ENCODE data around the gene SLC12A1.

The SLC12A1 gene

GRCh38 chr15:48244921-48245320 lies 38.8 kb downstream of the SLC12A1 start:
- DNase-seq: no peak

GRCh38 chr15:48248414-48248813 lies 42.3 kb downstream of the SLC12A1 start:
- no peak for DNase-seq

DNA sequence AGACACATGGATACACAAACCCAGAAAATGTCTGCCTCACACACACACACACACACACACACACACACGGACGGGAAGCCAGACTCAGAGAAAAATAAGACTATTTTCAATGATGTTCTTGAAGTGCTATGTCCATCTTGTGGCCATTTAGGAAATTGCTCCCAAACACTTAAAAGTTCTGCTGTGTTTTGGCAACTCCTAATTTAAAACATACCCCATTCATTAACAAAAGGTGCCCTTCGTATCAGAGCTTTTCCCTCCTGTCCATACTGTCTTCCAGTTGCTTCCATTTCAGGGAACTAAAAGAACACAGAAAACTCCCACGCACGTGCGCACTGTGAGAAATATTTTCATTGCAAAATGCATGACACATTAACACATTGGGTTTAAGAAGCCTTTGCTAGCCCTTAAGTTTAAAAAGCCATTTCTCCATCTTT lies 44.6 kb downstream of the SLC12A1 start:
- no peak for DNase-seq

DNA sequence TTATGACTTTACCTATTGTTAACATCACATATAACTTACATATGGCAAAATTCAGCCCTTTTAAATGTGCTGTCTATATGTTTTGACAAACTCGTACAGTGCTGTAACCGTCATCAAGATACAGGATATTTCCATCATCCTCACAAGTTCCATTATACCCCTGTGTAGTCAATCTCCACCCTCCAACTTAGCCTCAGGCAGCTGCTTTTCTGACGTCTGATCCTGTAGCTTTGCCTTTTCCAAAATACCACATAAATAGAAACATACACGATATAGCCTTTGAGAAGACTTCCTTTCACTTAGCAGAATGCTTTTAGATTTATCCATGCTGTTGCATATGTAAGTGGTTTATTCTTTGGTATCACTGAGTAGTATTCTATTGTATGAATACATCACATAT lies 47.1 kb downstream of the SLC12A1 start:
- DNase-seq: no peak

DNA sequence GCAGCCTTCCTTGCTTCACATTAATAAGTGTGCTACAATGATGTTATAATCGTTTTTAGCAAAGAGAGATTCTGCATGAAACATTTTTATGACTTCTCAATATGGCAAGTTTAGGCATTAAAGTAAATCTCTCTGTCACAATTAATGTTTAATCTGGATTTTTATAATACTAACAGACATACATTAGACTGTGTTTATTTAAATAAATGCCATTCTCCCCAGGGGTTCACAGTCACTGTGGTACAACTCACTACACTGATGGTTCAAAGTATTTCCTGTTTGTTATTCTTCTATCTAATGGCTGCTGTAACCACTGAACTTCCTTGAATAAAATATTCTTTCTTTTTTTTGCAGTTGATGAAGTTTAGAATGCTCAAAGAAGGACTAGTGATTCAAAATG lies 59.0 kb downstream of the SLC12A1 start:
- no peak for DNase-seq

GRCh38 chr15:48266024-48266689 lies 60.1 kb downstream of the SLC12A1 start:
- DNase-seq: no peak

DNA sequence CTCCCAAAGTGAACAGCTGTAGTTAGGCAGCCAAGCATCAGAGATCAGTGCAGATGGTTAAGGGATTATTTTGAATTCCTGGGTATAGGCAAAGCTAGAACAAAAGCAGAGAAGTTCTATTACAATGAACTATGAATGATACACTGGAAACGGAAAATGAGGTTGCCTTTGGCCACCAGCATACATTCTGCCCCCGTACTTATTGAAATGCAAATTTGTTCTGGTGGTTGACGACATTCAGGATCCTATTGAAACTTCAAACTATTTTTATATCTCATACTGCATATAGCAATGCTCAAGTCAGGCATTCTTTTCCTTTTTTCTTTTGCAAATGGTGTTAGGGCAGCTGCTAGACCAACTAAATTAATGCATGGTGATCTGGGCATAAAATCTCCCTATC lies 61.7 kb downstream of the SLC12A1 start:
- DNase-seq: no peak

GRCh38 chr15:48273049-48273448 lies 66.9 kb downstream of the SLC12A1 start:
- no peak for DNase-seq

- no peak for DNase-seq
Measured at GRCh38 chr15:48278666-48279065, 72.6 kb downstream of the SLC12A1 start.

GRCh38 chr15:48279608-48280007 lies 73.5 kb downstream of the SLC12A1 start:
- DNase-seq: no peak

DNA sequence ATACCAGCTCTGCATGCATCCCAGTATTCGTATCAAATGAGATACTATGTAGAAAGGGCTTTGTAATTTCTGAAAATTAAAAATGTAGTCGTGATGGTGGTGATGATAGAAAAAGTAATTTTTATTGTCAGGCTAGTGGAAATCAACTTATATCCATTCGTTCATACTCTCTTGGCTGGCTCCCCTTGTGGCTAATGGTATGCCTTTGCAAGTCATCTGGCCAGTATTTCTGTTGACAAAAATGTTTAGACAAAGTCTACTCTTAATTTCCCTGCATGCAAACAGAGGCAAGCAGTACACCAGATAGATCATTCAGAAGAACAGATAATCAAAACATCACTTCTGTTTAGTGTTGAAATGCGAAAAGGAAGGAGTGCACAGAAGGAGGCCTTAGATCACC lies 75.6 kb downstream of the SLC12A1 start:
- no peak for DNase-seq

DNA sequence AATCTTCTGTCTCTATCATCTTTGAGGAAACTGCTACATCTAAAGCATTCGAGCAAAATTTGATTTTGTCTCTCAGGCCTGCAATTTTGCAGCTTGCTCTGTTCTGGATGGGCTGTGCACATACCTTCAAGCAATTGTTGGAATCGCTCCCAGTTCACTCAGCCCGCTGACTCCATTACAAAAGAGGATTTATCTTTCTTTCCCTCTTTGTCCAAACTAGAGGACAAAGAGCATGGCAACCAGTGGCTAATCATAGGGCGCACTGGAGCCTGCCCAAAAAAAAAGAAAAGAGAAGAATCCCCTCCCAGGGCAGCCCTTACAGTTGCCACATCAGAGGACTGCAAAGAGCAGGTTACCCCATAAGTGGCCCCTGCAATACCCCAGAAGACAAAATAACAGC lies 76.1 kb downstream of the SLC12A1 start:
- no peak for DNase-seq

- DNase-seq: no peak
Measured at GRCh38 chr15:48283396-48284145, 77.5 kb downstream of the SLC12A1 start.

- no peak for DNase-seq
Measured at GRCh38 chr15:48285329-48286214, 79.5 kb downstream of the SLC12A1 start.

GRCh38 chr15:48289628-48290027 lies 83.5 kb downstream of the SLC12A1 start:
- no peak for DNase-seq

DNA sequence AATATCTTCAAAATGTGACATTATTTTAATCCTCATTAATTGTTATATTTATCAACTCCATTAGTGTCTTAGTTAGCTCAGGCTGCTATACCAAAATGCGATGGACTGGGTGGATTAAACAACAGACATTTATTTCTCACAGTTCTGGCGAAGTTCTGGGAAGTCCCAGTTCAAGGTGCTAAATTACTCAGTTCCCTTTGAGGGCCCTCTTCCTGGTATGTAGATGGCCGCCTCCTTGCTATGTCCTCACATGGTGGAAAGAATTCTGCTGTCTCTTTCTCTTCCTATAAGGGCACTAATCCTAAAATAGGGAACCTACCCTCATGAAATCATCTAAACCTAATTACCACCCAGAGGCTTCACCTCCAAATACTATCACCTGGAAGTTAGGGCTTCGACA lies 86.4 kb downstream of the SLC12A1 start:
- DNase-seq: no peak

DNA sequence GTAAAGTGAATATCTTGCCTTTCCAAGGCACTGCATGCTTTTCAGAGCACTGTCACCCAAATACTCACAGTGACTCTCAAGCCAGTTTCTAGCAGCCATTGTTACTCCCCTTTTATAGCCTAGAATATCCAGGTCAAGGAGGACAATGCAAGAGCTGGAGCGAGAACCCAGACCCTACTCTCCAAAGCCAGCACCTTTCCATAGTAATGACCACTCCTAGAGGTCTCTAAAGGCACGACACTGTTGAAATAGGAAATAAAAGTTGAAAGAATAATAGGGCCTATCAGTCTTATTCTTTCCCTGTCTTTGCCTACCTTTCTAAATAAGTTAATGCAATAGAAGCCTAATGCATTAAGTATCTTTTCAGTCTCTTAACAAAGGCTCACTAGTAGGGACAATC lies 91.6 kb downstream of the SLC12A1 start:
- no peak for DNase-seq

- DNase-seq: no peak
Measured at GRCh38 chr15:48298914-48299313, 92.8 kb downstream of the SLC12A1 start.

DNA sequence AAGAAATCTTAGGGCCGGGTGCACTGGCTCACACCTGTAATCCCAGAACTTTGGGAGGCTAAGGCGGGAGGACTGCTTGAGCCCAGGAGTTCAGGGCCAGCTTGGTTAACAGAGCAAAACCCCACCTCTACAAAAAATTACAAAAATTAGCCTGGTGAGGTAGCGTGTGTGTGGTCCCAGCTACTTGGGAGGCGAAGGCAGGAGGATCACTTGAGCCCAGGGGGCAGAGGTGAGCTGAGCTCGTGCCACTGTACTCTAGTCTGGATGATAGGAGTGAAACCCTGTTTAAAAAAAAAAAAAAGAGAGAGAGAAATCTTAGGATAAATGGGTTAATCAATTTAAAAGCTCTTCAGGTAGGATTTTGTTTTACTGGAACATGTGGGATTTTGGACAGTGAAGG lies 93.9 kb downstream of the SLC12A1 start:
- no peak for DNase-seq

DNA sequence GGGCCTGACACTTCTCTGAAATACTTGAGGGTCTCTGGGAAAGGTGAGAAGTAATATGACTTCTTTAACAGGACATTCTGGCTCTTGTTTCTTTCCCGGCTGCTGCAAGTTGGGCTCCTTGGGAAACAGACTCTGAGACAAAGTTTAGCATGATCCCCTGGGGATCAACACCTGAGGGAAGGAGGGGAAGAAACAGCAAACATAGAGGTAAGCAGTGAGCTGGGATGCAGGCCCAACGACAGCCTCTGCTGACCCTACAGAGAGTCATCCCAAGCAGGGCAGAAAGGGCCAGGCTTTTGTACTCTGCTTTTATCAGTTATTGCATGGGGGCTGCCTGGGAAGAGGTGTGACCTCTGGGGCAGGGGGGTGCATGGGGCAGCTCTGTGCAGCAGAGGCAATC lies 98.3 kb downstream of the SLC12A1 start:
- DNase-seq: no peak

GRCh38 chr15:48306639-48307038 lies 100.5 kb downstream of the SLC12A1 start:
- no peak for DNase-seq

DNA sequence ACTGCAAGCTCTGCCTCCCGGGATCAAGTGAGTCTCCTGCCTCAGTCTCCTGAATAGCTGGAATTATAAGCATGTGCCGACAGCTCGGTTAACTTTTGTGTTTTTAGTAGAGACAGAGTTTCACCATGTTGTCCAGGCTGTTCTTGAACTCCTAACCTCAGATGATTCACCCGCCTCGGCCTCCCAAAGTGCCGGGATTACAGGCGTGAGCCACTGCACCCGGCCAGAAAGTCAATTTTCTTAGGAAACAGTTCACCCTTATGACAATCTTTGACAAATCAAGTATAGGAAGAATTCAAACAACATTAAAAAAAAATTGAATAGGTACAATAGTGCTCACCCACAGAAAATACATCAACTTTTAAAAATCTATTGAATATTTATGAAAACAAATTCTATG lies 101.5 kb downstream of the SLC12A1 start:
- no peak for DNase-seq

- DNase-seq: no peak
Measured at GRCh38 chr15:48309740-48310139, 103.6 kb downstream of the SLC12A1 start.

- DNase-seq: peak; percentile 79
Measured at GRCh38 chr15:48313216-48313615, 107.1 kb downstream of the SLC12A1 start.

Data from GF-D8 (cell line).